Esophagus muscularis mucosa (tissue), 4 donors: ENCODE data around the gene GPR156. TPM values are rescaled to one million over a fixed set of nuclear protein-coding genes. Genes with fewer than 3 reads are reported as not detected.

ENCODE experiments used
- DNase-seq: peaks from one replicate; pipeline ENCODE4 v3.0.0-alpha.2; 2017; ENCODE audit errors: extremely low spot score
- H3K27ac ChIP-seq, 4 donors: fragments of 200-600 bp; sonication (generic); replicated peaks in 1 of 4; 1 replicate in 3 of 4; 2 replicates in 1 of 4; pipeline ENCODE4 v1.5.1; 2016 to 2019; ENCODE audit warnings: mild to moderate bottlenecking in 1 of 4
- H3K27me3 ChIP-seq, 4 donors: fragments of 200-600 bp; sonication (generic); one replicate each; pipeline versions ENCODE4 v1.5.1 to v1.6.0; 2016 to 2019
- H3K36me3 ChIP-seq, 4 donors: fragments of 200-600 bp; sonication (generic); one replicate each; pipeline ENCODE4 v1.5.1; 2016 to 2019
- H3K4me1 ChIP-seq, 4 donors: fragments of 200-600 bp; sonication (generic); one replicate each; pipeline ENCODE4 v1.5.1; 2016 to 2019
- H3K4me3 ChIP-seq, 4 donors: fragments of 200-600 bp; sonication (generic); 1 replicate in 2 of 4; 2 replicates in 2 of 4; pipeline ENCODE4 v1.5.1; 2016 to 2019; ENCODE audit warnings: mild to moderate bottlenecking in 4 of 4, moderate library complexity in 1 of 4
- H3K9me3 ChIP-seq, 4 donors: fragments of 200-600 bp; sonication (generic); 1 replicate in 3 of 4; 2 replicates in 1 of 4; pipeline ENCODE4 v1.5.1; 2016 to 2019
- EP300 ChIP-seq: sonication (generic); formaldehyde crosslinking; IDR thresholded peaks from one replicate; pipeline ENCODE4 v1.6.1; 2017; ENCODE audit warnings: antibody characterized with exemption
- POLR2A ChIP-seq: fragments of 450-650 bp; IDR thresholded peaks from one replicate; pipeline ENCODE4 v1.6.1; 2017; ENCODE audit warnings: antibody characterized with exemption, moderate library complexity, mild to moderate bottlenecking, low read depth
- POLR2AphosphoS5 ChIP-seq, 2 donors: sonication (generic); formaldehyde crosslinking; IDR thresholded peaks; one replicate each; pipeline ENCODE4 v1.6.1; 2017; ENCODE audit warnings: antibody characterized with exemption in 2 of 2
- WGBS: methylation state at CpG from one replicate; pipeline ENCODE4 v1.1.5; 2018; 5-methylcytosine and 5-hydroxymethylcytosine counted together
- intact Hi-C: fragments of 100-400 bp; cut with DNase I; formaldehyde crosslinking; loops from one replicate; pipeline ENCODE4 v1.15.1; 2023
- total RNA-seq, 4 donors: library from RNA; depleted of rRNA; stranded (reverse); fragments of >200 nt; gene quantifications; one replicate each; pipeline versions ENCODE4 v1.1.0 to v1.2.1, GENCODE V29; 2016
- TF ChIP-seq, protein P1 (sequence below), 3 experiments: fragments of 200-600 bp in 2 of 3; fragments of 450-650 bp in 1 of 3; sonication (generic) in 2 of 3; IDR thresholded peaks; one replicate each; pipeline ENCODE4 v1.5.1; 2017 to 2019; ENCODE audit warnings: antibody characterized with exemption in 3 of 3, mild to moderate bottlenecking in 2 of 3, moderate library complexity in 1 of 3

GPR156 gene
- total RNA-seq, 4 donors from 2014 or later: 0.33 to 2.1 (median 0.60) TPM

DNA sequence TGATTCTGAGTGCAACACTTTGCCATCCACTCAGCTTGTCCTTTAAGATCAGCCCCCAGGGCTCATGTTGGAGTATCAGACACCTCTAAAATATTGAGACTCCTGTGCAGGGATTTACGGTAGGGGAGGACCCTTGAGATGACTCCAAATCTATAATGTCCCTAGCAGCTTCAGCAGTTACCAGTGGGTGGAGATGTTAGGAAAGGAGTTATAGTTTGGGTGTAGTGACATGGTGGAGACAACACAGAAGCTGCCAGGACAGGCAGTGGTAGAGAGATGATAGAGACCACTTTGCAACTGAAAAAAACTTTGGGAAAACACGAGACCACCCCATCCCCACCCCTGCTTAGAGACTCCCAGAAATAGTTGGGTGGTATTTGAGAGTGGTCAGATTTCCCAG lies 147.5 kb downstream of the GPR156 start:
- Histone ChIP-seq H3K9me3 (no peaks in the 10 kb centered on the region), H3K36me3 (no peaks in the 10 kb centered on the region), H3K27me3 (no peaks in the 10 kb centered on the region), H3K27ac (no peak overlapping the region), H3K4me3 (no peak overlapping the region), H3K4me1 (no peaks in the 10 kb centered on the region)
- DNase-seq: no peak
- 76% methylated on average over 2 of the region's 2 CpGs for WGBS
- intact Hi-C loops: no loop called here
- TF ChIP-seq POLR2A: no peak
- TF ChIP-seq POLR2AphosphoS5 (IDR thresholded peaks at IDR 0.05): no peak
- TF ChIP-seq EP300: no peak
- TF ChIP-seq, protein P1, sequence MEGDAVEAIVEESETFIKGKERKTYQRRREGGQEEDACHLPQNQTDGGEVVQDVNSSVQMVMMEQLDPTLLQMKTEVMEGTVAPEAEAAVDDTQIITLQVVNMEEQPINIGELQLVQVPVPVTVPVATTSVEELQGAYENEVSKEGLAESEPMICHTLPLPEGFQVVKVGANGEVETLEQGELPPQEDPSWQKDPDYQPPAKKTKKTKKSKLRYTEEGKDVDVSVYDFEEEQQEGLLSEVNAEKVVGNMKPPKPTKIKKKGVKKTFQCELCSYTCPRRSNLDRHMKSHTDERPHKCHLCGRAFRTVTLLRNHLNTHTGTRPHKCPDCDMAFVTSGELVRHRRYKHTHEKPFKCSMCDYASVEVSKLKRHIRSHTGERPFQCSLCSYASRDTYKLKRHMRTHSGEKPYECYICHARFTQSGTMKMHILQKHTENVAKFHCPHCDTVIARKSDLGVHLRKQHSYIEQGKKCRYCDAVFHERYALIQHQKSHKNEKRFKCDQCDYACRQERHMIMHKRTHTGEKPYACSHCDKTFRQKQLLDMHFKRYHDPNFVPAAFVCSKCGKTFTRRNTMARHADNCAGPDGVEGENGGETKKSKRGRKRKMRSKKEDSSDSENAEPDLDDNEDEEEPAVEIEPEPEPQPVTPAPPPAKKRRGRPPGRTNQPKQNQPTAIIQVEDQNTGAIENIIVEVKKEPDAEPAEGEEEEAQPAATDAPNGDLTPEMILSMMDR (IDR thresholded peaks at IDR 0.05): no peak

DNA sequence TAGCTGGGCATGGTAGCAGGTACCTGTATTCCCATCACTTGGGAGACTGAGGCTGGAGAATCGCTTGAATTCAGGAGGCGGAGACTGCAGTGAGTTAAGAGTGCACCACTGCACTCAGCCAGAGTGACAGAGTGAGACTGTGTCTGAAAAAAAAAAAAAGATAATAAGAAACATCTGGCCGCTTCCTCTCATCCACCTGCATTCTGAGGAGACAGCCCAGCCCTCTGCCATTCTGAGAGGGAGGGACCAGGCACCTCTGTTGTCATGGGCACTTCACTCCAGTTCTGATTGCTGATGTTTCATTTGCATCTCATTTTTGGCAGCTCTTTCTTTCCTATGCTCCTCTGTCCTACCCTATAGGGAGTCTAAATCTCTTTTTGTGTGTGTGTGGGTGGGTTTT lies 154.4 kb downstream of the GPR156 start:
- intact Hi-C loops: no loop called here
- no peaks in the 10 kb centered on the region for H3K4me1 ChIP-seq
- 74% methylated on average over 3 of the region's 3 CpGs for WGBS

DNA sequence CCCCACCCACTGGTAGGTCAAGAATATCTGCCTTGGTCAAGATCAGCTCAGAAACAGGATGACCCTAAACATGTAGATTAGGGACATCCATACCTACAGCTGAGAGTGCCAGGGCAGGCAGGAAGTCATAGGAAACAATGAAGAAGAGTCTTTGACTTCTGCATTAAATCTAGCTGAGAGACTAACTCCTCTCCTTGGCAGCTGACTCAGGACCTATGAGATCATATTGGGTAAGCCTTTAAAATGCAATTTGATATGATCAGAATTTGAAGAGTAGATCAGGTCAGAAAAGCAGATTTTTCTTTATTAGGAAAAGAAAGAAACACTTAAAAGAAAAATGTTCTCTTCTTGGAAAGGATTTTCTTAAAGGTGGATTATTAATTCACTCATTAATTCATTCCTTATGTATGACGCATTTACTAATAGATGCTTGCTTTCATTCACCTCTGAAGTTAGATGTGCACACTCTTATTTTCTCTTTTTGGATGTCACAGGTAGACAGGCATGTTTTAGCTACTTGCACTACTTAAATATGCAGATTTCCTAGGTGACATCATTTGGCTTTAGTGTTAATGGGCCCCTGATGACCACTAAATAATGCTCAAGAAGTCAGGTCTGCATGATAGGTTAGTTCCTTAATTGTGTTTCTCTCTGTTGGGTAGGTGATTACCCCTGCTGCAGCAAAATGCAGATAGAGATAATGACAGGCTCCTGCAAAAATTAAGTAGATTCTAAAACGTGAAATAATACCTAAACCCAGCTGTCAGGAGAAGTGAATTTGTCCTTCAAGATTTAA lies 155.1 kb downstream of the GPR156 start:
- Histone ChIP-seq H3K36me3 (no peaks in the 10 kb centered on the region), H3K27ac (no peak overlapping the region), H3K9me3 (no peaks in the 10 kb centered on the region), H3K4me1 (no peaks in the 10 kb centered on the region), H3K27me3 (no peaks in the 10 kb centered on the region), H3K4me3 (no peak overlapping the region)
- intact Hi-C loops: no loop called here
- TF ChIP-seq POLR2A (no peak), POLR2AphosphoS5 (IDR thresholded peaks at IDR 0.05) (no peak), EP300 (no peak)
- TF ChIP-seq, protein P1 (IDR thresholded peaks at IDR 0.05): no peak
- no peak for DNase-seq
- 78% methylated on average over 2 of the region's 2 CpGs for WGBS

More for the DNA sequence above, 154.4 kb downstream of the GPR156 start:
- TF ChIP-seq POLR2AphosphoS5 (IDR thresholded peaks at IDR 0.05): no peak
- TF ChIP-seq, protein P1 (IDR thresholded peaks at IDR 0.05): no peak
- TF ChIP-seq POLR2A: no peak
- no peak for TF ChIP-seq EP300
- Histone ChIP-seq H3K27me3 (no peaks in the 10 kb centered on the region), H3K36me3 (no peaks in the 10 kb centered on the region), H3K27ac (no peak overlapping the region), H3K9me3 (no peaks in the 10 kb centered on the region), H3K4me3 (no peak overlapping the region)
- no peak for DNase-seq

DNA sequence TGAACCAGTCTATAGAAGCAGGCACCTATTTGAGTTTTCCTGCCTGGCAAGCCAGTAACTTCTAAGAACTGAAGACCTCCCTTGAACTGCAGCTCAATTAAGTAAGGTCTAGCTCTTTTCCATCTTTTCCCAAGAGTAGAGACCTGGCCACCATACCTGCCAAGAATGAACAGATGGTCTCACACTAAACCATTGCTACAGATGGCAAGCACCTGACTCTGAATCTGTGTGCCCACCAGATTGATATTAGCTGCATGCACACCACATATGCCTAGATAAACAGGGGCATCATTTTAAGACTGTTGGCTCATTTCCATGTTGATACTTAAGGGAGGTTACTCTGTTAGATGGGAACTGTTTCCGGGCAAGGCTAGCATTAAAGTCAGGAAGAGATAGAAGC lies 156.0 kb downstream of the GPR156 start:
- 95% methylated on average over 1 of the region's 1 CpG for WGBS
- H3K4me3 ChIP-seq: no peak overlapping the region
- no peaks in the 10 kb centered on the region for H3K27me3 ChIP-seq
- TF ChIP-seq, protein P1 (IDR thresholded peaks at IDR 0.05): no peak
- no peak for TF ChIP-seq POLR2AphosphoS5 (IDR thresholded peaks at IDR 0.05)
- H3K36me3 ChIP-seq: no peaks in the 10 kb centered on the region
- no peak overlapping the region for H3K27ac ChIP-seq
- DNase-seq: no peak
- H3K4me1 ChIP-seq: no peaks in the 10 kb centered on the region
- intact Hi-C loops: no loop called here
- H3K9me3 ChIP-seq: no peaks in the 10 kb centered on the region

DNA sequence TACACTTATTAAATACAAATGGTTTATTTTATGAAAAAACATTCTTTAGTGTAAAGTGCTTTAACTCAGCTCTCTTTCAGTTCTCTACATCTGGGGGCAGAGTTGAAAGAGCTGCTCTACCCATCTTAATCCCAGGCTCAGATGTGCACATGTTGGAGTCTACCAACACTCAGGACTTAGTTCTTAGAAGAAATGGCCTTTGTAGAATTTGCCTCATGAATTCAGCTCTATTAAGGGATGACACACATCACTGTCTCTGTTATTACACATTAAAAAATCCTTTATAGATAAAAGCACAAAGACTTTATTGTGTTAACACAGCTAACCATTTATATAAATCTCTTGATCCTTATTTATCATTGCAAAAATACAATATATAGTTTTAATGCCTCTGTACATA lies 159.0 kb downstream of the GPR156 start:
- H3K4me3 ChIP-seq: no peak overlapping the region
- TF ChIP-seq, protein P1 (IDR thresholded peaks at IDR 0.05): no peak
- TF ChIP-seq EP300 (no peak), POLR2A (no peak), POLR2AphosphoS5 (IDR thresholded peaks at IDR 0.05) (no peak)
- H3K27ac ChIP-seq: no peak overlapping the region
- H3K4me1 ChIP-seq: no peaks in the 10 kb centered on the region
- DNase-seq: no peak
- no peaks in the 10 kb centered on the region for H3K36me3 ChIP-seq
- intact Hi-C loops: no loop called here
- H3K9me3 ChIP-seq: no peaks in the 10 kb centered on the region
- H3K27me3 ChIP-seq: no peaks in the 10 kb centered on the region
